ENCODE measurements around the gene GID8. TPM values are rescaled to one million over a fixed set of nuclear protein-coding genes. Genes with fewer than 3 reads are reported as not detected.

Gene GID8
- total and polyA plus RNA-seq, 2 experiments from 2014 or later, result 41.8 to 106 TPM

DNA sequence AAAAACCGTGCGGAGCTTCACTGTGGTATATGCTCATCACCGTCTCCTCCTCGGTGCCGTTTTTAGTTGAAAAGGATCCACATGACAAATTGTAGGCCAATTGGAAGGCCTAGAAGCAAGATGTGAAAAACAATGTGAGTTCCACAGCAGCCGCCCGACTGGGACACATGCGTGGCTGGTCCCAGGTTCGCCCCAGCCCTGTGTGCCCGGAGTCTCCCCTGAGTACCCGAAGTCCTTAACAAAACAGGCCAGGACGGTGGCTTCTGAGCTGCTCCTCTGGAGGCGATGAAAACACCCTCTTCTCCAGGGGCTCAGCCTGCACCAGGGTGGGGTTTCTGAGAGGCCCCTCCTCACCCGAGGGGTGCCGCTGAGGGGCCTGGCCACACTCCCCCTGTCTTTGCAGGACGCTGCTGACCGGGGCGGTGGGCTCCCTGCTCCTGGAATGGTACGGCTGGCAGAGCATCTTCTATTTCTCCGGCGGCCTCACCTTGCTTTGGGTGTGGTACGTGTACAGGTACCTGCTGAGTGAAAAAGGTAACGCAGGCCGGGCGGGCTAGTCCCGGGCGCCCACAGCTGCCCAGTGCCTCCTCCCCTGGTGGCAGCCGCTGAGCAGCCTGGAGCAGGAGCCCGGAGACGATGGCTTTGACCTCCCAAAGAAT is 24.4 kb downstream of the GID8 start:
- peaks cover 4% of the 10 kb centered on the region; the same call in 2 of the 3 replicates for H3K4me1 Mint-ChIP-seq
- H3K27ac ChIP-seq (ENCODE audit: low read depth), result 0 out of 2 replicates have a peak overlapping the region, but pooled peaks have one; percentile 66
- H3K4me1 ChIP-seq (ENCODE audit: insufficient read depth), result no peaks in the 10 kb centered on the region
- peaks cover 8% of the 10 kb centered on the region; the same call in 2 of the 3 replicates for H3K36me3 Mint-ChIP-seq (ENCODE audit: low read depth)
- H3K79me2 ChIP-seq (replicated peaks; ENCODE audit: insufficient read depth), result no peaks in the 10 kb centered on the region
- no peak overlapping the region for H2AFZ ChIP-seq
- H3K4me3 ChIP-seq, result no peak overlapping the region
- H3K27ac Mint-ChIP-seq, result peak overlapping the region; percentile 59; the same call in 1 of the 2 replicates
- no peak overlapping the region for H3K4me3 Mint-ChIP-seq
- H3K36me3 ChIP-seq (ENCODE audit: insufficient read depth), result no peaks in the 10 kb centered on the region
- no peaks in the 10 kb centered on the region for H3K9me2 ChIP-seq (ENCODE audit: insufficient read depth)
- no peaks in the 10 kb centered on the region for H3K9me3 Mint-ChIP-seq
- TF ChIP-seq JUNB (IDR thresholded peaks at IDR 0.05; ENCODE audit: unreplicated experiment) (no peak), ZNF331 (CRISPR knock-in tag; IDR thresholded peaks at IDR 0.05; ENCODE audit: low read depth) (no peak), CREB1 (CRISPR knock-in tag; IDR thresholded peaks at IDR 0.05; ENCODE audit: low read depth) (no peak), ZNF114 (CRISPR knock-in tag; IDR thresholded peaks at IDR 0.05) (no peak), EZH2 (IDR thresholded peaks at IDR 0.05; ENCODE audit: low read depth, unreplicated experiment) (no peak), POLR2AphosphoS5 (IDR thresholded peaks at IDR 0.05; ENCODE audit: low read depth) (no peak), STAT1 (IDR thresholded peaks at IDR 0.05; ENCODE audit: unreplicated experiment) (no peak), NANOG (IDR thresholded peaks at IDR 0.05; ENCODE audit: borderline replicate concordance) (no peak), ETS1 (IDR thresholded peaks at IDR 0.05) (no peak), EZH2phosphoT487 (IDR thresholded peaks at IDR 0.05; ENCODE audit: unreplicated experiment) (no peak)
- TF ChIP-seq, protein P1, sequence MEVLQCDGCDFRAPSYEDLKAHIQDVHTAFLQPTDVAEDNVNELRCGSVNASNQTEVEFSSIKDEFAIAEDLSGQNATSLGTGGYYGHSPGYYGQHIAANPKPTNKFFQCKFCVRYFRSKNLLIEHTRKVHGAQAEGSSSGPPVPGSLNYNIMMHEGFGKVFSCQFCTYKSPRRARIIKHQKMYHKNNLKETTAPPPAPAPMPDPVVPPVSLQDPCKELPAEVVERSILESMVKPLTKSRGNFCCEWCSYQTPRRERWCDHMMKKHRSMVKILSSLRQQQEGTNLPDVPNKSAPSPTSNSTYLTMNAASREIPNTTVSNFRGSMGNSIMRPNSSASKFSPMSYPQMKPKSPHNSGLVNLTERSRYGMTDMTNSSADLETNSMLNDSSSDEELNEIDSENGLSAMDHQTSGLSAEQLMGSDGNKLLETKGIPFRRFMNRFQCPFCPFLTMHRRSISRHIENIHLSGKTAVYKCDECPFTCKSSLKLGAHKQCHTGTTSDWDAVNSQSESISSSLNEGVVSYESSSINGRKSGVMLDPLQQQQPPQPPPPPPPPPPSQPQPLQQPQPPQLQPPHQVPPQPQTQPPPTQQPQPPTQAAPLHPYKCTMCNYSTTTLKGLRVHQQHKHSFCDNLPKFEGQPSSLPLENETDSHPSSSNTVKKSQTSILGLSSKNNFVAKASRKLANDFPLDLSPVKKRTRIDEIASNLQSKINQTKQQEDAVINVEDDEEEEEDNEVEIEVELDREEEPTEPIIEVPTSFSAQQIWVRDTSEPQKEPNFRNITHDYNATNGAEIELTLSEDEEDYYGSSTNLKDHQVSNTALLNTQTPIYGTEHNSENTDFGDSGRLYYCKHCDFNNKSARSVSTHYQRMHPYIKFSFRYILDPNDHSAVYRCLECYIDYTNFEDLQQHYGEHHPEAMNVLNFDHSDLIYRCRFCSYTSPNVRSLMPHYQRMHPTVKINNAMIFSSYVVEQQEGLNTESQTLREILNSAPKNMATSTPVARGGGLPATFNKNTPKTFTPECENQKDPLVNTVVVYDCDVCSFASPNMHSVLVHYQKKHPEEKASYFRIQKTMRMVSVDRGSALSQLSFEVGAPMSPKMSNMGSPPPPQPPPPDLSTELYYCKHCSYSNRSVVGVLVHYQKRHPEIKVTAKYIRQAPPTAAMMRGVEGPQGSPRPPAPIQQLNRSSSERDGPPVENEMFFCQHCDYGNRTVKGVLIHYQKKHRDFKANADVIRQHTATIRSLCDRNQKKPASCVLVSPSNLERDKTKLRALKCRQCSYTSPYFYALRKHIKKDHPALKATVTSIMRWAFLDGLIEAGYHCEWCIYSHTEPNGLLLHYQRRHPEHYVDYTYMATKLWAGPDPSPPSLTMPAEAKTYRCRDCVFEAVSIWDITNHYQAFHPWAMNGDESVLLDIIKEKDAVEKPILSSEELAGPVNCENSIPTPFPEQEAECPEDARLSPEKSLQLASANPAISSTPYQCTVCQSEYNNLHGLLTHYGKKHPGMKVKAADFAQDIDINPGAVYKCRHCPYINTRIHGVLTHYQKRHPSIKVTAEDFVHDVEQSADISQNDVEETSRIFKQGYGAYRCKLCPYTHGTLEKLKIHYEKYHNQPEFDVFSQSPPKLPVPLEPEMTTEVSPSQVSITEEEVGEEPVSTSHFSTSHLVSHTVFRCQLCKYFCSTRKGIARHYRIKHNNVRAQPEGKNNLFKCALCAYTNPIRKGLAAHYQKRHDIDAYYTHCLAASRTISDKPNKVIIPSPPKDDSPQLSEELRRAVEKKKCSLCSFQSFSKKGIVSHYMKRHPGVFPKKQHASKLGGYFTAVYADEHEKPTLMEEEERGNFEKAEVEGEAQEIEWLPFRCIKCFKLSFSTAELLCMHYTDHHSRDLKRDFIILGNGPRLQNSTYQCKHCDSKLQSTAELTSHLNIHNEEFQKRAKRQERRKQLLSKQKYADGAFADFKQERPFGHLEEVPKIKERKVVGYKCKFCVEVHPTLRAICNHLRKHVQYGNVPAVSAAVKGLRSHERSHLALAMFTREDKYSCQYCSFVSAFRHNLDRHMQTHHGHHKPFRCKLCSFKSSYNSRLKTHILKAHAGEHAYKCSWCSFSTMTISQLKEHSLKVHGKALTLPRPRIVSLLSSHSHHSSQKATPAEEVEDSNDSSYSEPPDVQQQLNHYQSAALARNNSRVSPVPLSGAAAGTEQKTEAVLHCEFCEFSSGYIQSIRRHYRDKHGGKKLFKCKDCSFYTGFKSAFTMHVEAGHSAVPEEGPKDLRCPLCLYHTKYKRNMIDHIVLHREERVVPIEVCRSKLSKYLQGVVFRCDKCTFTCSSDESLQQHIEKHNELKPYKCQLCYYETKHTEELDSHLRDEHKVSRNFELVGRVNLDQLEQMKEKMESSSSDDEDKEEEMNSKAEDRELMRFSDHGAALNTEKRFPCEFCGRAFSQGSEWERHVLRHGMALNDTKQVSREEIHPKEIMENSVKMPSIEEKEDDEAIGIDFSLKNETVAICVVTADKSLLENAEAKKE (CRISPR knock-in tag; IDR thresholded peaks at IDR 0.05), result no peak
- TF ChIP-seq, protein P2, sequence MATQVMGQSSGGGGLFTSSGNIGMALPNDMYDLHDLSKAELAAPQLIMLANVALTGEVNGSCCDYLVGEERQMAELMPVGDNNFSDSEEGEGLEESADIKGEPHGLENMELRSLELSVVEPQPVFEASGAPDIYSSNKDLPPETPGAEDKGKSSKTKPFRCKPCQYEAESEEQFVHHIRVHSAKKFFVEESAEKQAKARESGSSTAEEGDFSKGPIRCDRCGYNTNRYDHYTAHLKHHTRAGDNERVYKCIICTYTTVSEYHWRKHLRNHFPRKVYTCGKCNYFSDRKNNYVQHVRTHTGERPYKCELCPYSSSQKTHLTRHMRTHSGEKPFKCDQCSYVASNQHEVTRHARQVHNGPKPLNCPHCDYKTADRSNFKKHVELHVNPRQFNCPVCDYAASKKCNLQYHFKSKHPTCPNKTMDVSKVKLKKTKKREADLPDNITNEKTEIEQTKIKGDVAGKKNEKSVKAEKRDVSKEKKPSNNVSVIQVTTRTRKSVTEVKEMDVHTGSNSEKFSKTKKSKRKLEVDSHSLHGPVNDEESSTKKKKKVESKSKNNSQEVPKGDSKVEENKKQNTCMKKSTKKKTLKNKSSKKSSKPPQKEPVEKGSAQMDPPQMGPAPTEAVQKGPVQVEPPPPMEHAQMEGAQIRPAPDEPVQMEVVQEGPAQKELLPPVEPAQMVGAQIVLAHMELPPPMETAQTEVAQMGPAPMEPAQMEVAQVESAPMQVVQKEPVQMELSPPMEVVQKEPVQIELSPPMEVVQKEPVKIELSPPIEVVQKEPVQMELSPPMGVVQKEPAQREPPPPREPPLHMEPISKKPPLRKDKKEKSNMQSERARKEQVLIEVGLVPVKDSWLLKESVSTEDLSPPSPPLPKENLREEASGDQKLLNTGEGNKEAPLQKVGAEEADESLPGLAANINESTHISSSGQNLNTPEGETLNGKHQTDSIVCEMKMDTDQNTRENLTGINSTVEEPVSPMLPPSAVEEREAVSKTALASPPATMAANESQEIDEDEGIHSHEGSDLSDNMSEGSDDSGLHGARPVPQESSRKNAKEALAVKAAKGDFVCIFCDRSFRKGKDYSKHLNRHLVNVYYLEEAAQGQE (IDR thresholded peaks at IDR 0.05; ENCODE audit: unreplicated experiment), result no peak
- TF ChIP-seq, protein P3, sequence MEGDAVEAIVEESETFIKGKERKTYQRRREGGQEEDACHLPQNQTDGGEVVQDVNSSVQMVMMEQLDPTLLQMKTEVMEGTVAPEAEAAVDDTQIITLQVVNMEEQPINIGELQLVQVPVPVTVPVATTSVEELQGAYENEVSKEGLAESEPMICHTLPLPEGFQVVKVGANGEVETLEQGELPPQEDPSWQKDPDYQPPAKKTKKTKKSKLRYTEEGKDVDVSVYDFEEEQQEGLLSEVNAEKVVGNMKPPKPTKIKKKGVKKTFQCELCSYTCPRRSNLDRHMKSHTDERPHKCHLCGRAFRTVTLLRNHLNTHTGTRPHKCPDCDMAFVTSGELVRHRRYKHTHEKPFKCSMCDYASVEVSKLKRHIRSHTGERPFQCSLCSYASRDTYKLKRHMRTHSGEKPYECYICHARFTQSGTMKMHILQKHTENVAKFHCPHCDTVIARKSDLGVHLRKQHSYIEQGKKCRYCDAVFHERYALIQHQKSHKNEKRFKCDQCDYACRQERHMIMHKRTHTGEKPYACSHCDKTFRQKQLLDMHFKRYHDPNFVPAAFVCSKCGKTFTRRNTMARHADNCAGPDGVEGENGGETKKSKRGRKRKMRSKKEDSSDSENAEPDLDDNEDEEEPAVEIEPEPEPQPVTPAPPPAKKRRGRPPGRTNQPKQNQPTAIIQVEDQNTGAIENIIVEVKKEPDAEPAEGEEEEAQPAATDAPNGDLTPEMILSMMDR (conservative IDR thresholded peaks at IDR 0.05; ENCODE audit: low read depth in 2 of 2), result no peak
- H3K4me2 ChIP-seq, result no peak overlapping the region
- no peaks in the 10 kb centered on the region for H3K27me3 ChIP-seq (ENCODE audit: insufficient read depth)
- H3K27me3 Mint-ChIP-seq (ENCODE audit: insufficient read depth, low read depth, poor library complexity), result peaks cover 4% of the 10 kb centered on the region
- H3F3A ChIP-seq (replicated peaks; ENCODE audit: low read depth), result no peaks in the 10 kb centered on the region; the same call in 1 of the 2 replicates
- H4K20me1 ChIP-seq (replicated peaks; ENCODE audit: insufficient read depth), result no peaks in the 10 kb centered on the region
- DNase-seq (ENCODE audit: low spot score) (no peak), ATAC-seq (no peak)

Measured in GM23338 (cell line).